MM.1S (cell line): Measurements from ENCODE around the gene CYP19A1.

Experiments used
- CTCF ChIP-seq: fragments of 300-600 bp; sonication (generic); IDR thresholded peaks from 2 replicates; pipeline ENCODE4 v1.5.1; 2016; ENCODE audit warnings: antibody characterized with exemption, low read length, mixed read lengths
- EZH2phosphoT487 ChIP-seq: fragments of 300-600 bp; sonication (generic); IDR thresholded peaks from 2 replicates; pipeline ENCODE4 v1.6.1; 2018; ENCODE audit warnings: antibody characterized with exemption, low read length

GRCh38 chr15:51371266-51371665, 32.9 kb upstream of the CYP19A1 start:
- TF ChIP-seq CTCF, result no peak
- TF ChIP-seq EZH2phosphoT487, result no peak
